Endothelial cell of umbilical vein (primary cell): Measurements from ENCODE around the gene INTU.

Experiments
- POLR2A ChIP-seq: IDR thresholded peaks from 2 replicates; pipeline ENCODE4 v1.6.1; 2012; ENCODE audit warnings: low read depth, mild to moderate bottlenecking, control low read depth, low read length
- TF ChIP-seq, protein P1 (sequence below): IDR thresholded peaks from 2 replicates; pipeline ENCODE4 v1.6.1; 2011; ENCODE audit not compliant: insufficient read depth, insufficient read length

DNA sequence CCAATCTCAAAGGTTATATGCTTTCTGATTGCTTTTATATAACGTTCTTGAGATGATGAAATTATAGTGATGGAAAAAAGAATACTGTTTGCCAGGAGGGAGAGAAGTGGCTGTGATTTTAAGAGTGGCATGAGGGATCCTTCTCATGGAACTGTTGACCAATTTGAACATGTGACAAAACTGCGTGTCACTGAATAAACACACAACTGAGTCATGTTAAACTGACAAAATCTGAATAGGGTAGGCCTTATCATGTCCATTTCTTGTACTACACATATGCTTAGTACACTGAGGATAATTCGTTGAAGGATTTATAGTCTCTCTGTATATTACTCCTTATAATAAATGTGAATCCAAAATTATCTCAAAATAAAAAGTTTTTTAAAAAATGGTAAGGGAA, 127.1 kb downstream of the INTU start:
- no peak for TF ChIP-seq POLR2A
- TF ChIP-seq, protein P1, sequence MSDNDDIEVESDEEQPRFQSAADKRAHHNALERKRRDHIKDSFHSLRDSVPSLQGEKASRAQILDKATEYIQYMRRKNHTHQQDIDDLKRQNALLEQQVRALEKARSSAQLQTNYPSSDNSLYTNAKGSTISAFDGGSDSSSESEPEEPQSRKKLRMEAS = no peak
